ENCODE results near the gene PWWP2B. TPM values are rescaled to one million over a fixed set of nuclear protein-coding genes. Genes with fewer than 3 reads are reported as not detected.

Gene PWWP2B
- total RNA-seq, 4 donors from 2014 or later: 45.9 to 129 (median 61.2) TPM

- Histone ChIP-seq H3K27ac (no peak overlapping the region), H3K4me3 (no peak overlapping the region), H3K4me1 (no peaks in the 10 kb centered on the region), H3K36me3 (no peaks in the 10 kb centered on the region), H3K27me3 (no peaks in the 10 kb centered on the region), H3K9me3 (no peaks in the 10 kb centered on the region)
- DNase-seq: no peak
- in situ Hi-C loops (cut with MboI; ENCODE audit: low pct_ligation_motif_present in 1 of 4, low pct_unique_long_range_greater_than_20kb in 1 of 4, low sequenced_read_pairs in 3 of 4) (no loop called here), intact Hi-C loops (cut with DNase I; ENCODE audit: low total_unique reads) (no loop called here)
- WGBS, 2 donors (ENCODE audit: low coverage in 1 of 2): 90 to 100% methylated on average over 4 to 13 of the region's 13 CpGs
- TF ChIP-seq CTCF (IDR thresholded peaks at IDR 0.05) (no peak), EP300 (IDR thresholded peaks at IDR 0.05; ENCODE audit: low read depth) (no peak), POLR2A (IDR thresholded peaks at IDR 0.05) (no peak), POLR2AphosphoS5 (IDR thresholded peaks at IDR 0.05) (no peak)
Observed at GRCh38 chr10:132437541-132437950, 40.5 kb downstream of the PWWP2B start.

GRCh38 chr10:132438091-132439024 is 41.4 kb downstream of the PWWP2B start:
- H3K27ac ChIP-seq: no peak overlapping the region
- no peak for TF ChIP-seq POLR2A (IDR thresholded peaks at IDR 0.05)
- no peak for TF ChIP-seq EP300 (IDR thresholded peaks at IDR 0.05; ENCODE audit: low read depth)
- no peak for TF ChIP-seq POLR2AphosphoS5 (IDR thresholded peaks at IDR 0.05)
- no peak for TF ChIP-seq CTCF (IDR thresholded peaks at IDR 0.05)
- intact Hi-C loops (cut with DNase I; ENCODE audit: low total_unique reads): no loop called here
- no peaks in the 10 kb centered on the region for H3K9me3 ChIP-seq
- in situ Hi-C loops (cut with MboI; ENCODE audit: low pct_ligation_motif_present in 1 of 4, low pct_unique_long_range_greater_than_20kb in 1 of 4, low sequenced_read_pairs in 3 of 4): no loop called here
- no peak for DNase-seq
- no peaks in the 10 kb centered on the region for H3K36me3 ChIP-seq
- H3K4me3 ChIP-seq: no peak overlapping the region
- H3K4me1 ChIP-seq: no peaks in the 10 kb centered on the region
- H3K27me3 ChIP-seq: no peaks in the 10 kb centered on the region
- WGBS, 2 donors (ENCODE audit: low coverage in 1 of 2): 86 to 89% methylated on average over 1 to 17 of the region's 19 CpGs

GRCh38 chr10:132439025-132439388 is 42.0 kb downstream of the PWWP2B start:
- H3K27me3 ChIP-seq: no peaks in the 10 kb centered on the region
- H3K4me3 ChIP-seq: no peak overlapping the region
- no peaks in the 10 kb centered on the region for H3K9me3 ChIP-seq
- TF ChIP-seq POLR2A (IDR thresholded peaks at IDR 0.05): no peak
- no peak for DNase-seq
- in situ Hi-C loops (cut with MboI; ENCODE audit: low pct_ligation_motif_present in 1 of 4, low pct_unique_long_range_greater_than_20kb in 1 of 4, low sequenced_read_pairs in 3 of 4): no loop called here
- H3K27ac ChIP-seq: no peak overlapping the region
- no peaks in the 10 kb centered on the region for H3K4me1 ChIP-seq
- H3K36me3 ChIP-seq: no peaks in the 10 kb centered on the region
- 60% methylated on average over 6 of the region's 6 CpGs; no CpG with 5 or more reads in 1 of the 2 donors for WGBS, 2 donors (ENCODE audit: low coverage in 1 of 2)
- intact Hi-C loops (cut with DNase I; ENCODE audit: low total_unique reads): no loop called here

GRCh38 chr10:132439424-132440163 is 42.6 kb downstream of the PWWP2B start:
- no peaks in the 10 kb centered on the region for H3K9me3 ChIP-seq
- DNase-seq: no peak
- in situ Hi-C loops (cut with MboI; ENCODE audit: low pct_ligation_motif_present in 1 of 4, low pct_unique_long_range_greater_than_20kb in 1 of 4, low sequenced_read_pairs in 3 of 4) (no loop called here), intact Hi-C loops (cut with DNase I; ENCODE audit: low total_unique reads) (no loop called here)
- H3K36me3 ChIP-seq: no peaks in the 10 kb centered on the region
- no peak for TF ChIP-seq POLR2A (IDR thresholded peaks at IDR 0.05)
- H3K27me3 ChIP-seq: no peaks in the 10 kb centered on the region
- no peaks in the 10 kb centered on the region for H3K4me1 ChIP-seq
- no peak overlapping the region for H3K27ac ChIP-seq
- H3K4me3 ChIP-seq: no peak overlapping the region
- WGBS, 2 donors (ENCODE audit: low coverage in 1 of 2): 96 to 97% methylated on average over 6 to 18 of the region's 18 CpGs
